HepG2 (cell line): ENCODE data around the gene TPRN. TPM values are rescaled to one million over a fixed set of nuclear protein-coding genes. Genes with fewer than 3 reads are reported as not detected.

ENCODE experiments used
- ATF7-NPFF ChIP-seq: sonication (generic); formaldehyde crosslinking; IDR thresholded peaks from 2 replicates; pipeline ENCODE4 v1.8.1; 2023; ENCODE audit warnings: mild to moderate bottlenecking, low read depth, missing genetic modification reagents, moderate library complexity
- CCDC6 ChIP-seq: sonication (generic); formaldehyde crosslinking; IDR thresholded peaks from 2 replicates; pipeline ENCODE4 v1.8.1; 2022; ENCODE audit warnings: mild to moderate bottlenecking, missing genetic modification reagents, moderate library complexity
- CHD4 ChIP-seq: fragments of 200-600 bp; sonication (generic); IDR thresholded peaks from 2 replicates; pipeline ENCODE4 v1.7.0; 2017; ENCODE audit warnings: mild to moderate bottlenecking, low read length, borderline replicate concordance
- HMG20A ChIP-seq: IDR thresholded peaks from 2 replicates; pipeline ENCODE4 v1.6.1; 2016; ENCODE audit warnings: borderline replicate concordance
- HMGXB3 ChIP-seq: sonication (generic); formaldehyde crosslinking; IDR thresholded peaks from 2 replicates; pipeline ENCODE4 v1.4.0; 2020; ENCODE audit warnings: missing genetic modification reagents, borderline replicate concordance
- KLF12 ChIP-seq: sonication (generic); formaldehyde crosslinking; IDR thresholded peaks from 2 replicates; pipeline ENCODE4 v1.4.0; 2020; ENCODE audit warnings: missing genetic modification reagents, borderline replicate concordance
- MTA1 ChIP-seq: sonication (generic); formaldehyde crosslinking; IDR thresholded peaks from 2 replicates; pipeline ENCODE4 v1.4.0; 2020; ENCODE audit warnings: missing genetic modification reagents, mild to moderate bottlenecking, borderline replicate concordance
- NFE2L1 ChIP-seq: sonication (generic); formaldehyde crosslinking; IDR thresholded peaks from 2 replicates; pipeline ENCODE4 v1.4.0; 2020; ENCODE audit warnings: missing genetic modification reagents, mild to moderate bottlenecking, borderline replicate concordance
- NR2F1 ChIP-seq, 2 experiments: fragments of 450-650 bp in 1 of 2; formaldehyde crosslinking in 1 of 2; IDR thresholded peaks; 2 replicates each; pipeline versions ENCODE4 v1.5.0 to v1.6.1; 2016 to 2020; ENCODE audit warnings: mild to moderate bottlenecking in 1 of 2, missing compliant biosample characterization in 1 of 2, missing genetic modification reagents in 1 of 2, moderate library complexity in 1 of 2
- PAWR ChIP-seq: sonication (generic); formaldehyde crosslinking; IDR thresholded peaks from 2 replicates; pipeline ENCODE4 v1.4.0; 2020; ENCODE audit warnings: missing genetic modification reagents, mild to moderate bottlenecking, borderline replicate concordance
- PCBP1 ChIP-seq: fragments of 200-400 bp; formaldehyde crosslinking; IDR thresholded peaks from 2 replicates; pipeline ENCODE4 v1.6.1; 2017; ENCODE audit warnings: mild to moderate bottlenecking, low read depth, low read length, borderline replicate concordance
- SIN3B ChIP-seq: fragments of 150-350 bp; IDR thresholded peaks from 2 replicates; pipeline ENCODE4 v1.6.1; 2014; ENCODE audit warnings: low read length
- THAP7 ChIP-seq: sonication (generic); formaldehyde crosslinking; IDR thresholded peaks from 2 replicates; pipeline ENCODE4 v1.8.1; 2023; ENCODE audit warnings: mild to moderate bottlenecking, missing genetic modification reagents
- ZBTB39 ChIP-seq: sonication (generic); formaldehyde crosslinking; IDR thresholded peaks from 2 replicates; pipeline ENCODE4 v1.5.0; 2020; ENCODE audit warnings: missing genetic modification reagents
- ZNF224 ChIP-seq: sonication (generic); formaldehyde crosslinking; IDR thresholded peaks from 2 replicates; pipeline ENCODE4 v1.5.0; 2020; ENCODE audit warnings: mild to moderate bottlenecking, missing genetic modification reagents
- ZNF629 ChIP-seq: sonication (generic); formaldehyde crosslinking; conservative IDR thresholded peaks from 2 replicates; pipeline ENCODE4 v1.5.0; 2020; ENCODE audit warnings: missing genetic modification reagents
- ZUFSP ChIP-seq: sonication (generic); formaldehyde crosslinking; IDR thresholded peaks from 2 replicates; pipeline ENCODE4 v1.9.0; 2021; ENCODE audit warnings: missing genetic modification reagents, mild to moderate bottlenecking, borderline replicate concordance
- polyA plus RNA-seq, 8 experiments: library from polyadenylated mRNA; depleted of rRNA in 3 of 8; stranded (reverse) in 7 of 8; unstranded in 1 of 8; fragments of >200 nt; fragmentation: Illumina TruSeq in 4 of 8; extraction: Trizol in 4 of 8; gene quantifications; 2 replicates each; pipeline versions ENCODE4 v1.2.1 to v1.2.3, GENCODE V29; 2011 to 2016; ENCODE audit warnings: low read depth in 4 of 8, missing spikeins in 1 of 8, mixed read lengths in 1 of 8; ENCODE audit not compliant: insufficient read depth in 1 of 8
- total RNA-seq, 5 experiments: library from RNA; depleted of rRNA; stranded (reverse); fragments of >200 nt; fragmentation: Illumina TruSeq; extraction: Trizol; gene quantifications; 2 replicates each; pipeline ENCODE4 v1.2.3, GENCODE V29; 2016; ENCODE audit warnings: low read depth in 1 of 5

TPRN gene
- total and polyA plus RNA-seq, 2 of the 13 experiments (the other 11 are each of a cell fraction or from before 2014, with no cell fraction given): 10.1 to 19.2 TPM

- TF ChIP-seq THAP7 (no peak; the same call in 1 of the 2 replicates), NFE2L1 (CRISPR knock-in tag) (no peak), PCBP1 (no peak), CHD4 (no peak), HMG20A (CRISPR knock-in tag) (no peak), MTA1 (CRISPR knock-in tag) (no peak), ZNF629 (CRISPR knock-in tag) (no peak), PAWR (CRISPR knock-in tag) (no peak), SIN3B (no peak; the same call in 1 of the 2 replicates), CCDC6 (CRISPR knock-in tag) (no peak), ZUFSP (CRISPR knock-in tag) (no peak), HMGXB3 (peak; percentile 68; the same call in 1 of the 2 replicates), ZBTB39 (CRISPR knock-in tag) (0 out of 2 replicates have a peak, but pooled peaks have one; percentile 23), NR2F1 (CRISPR knock-in tag; IDR thresholded peaks at IDR 0.05) (no peak), KLF12 (CRISPR knock-in tag) (0 out of 2 replicates have a peak, but pooled peaks have one; percentile 12), ATF7-NPFF (CRISPR knock-in tag) (peak; percentile 46; the same call in 1 of the 2 replicates), ZNF224 (CRISPR knock-in tag) (no peak; the same call in 1 of the 2 replicates)
These were observed 35.1 kb upstream of the TPRN start (continued) for GRCh38 chr9:137235424-137236237.
